ENCODE measurements around the gene PLCB3. TPM values are rescaled to one million over a fixed set of nuclear protein-coding genes. Genes with fewer than 3 reads are reported as not detected.

PLCB3 gene
- total and polyA plus RNA-seq, 2 donors (not counting 1 experiment from before 2014, with no cell fraction given): 17.2 to 37.2 TPM

DNA sequence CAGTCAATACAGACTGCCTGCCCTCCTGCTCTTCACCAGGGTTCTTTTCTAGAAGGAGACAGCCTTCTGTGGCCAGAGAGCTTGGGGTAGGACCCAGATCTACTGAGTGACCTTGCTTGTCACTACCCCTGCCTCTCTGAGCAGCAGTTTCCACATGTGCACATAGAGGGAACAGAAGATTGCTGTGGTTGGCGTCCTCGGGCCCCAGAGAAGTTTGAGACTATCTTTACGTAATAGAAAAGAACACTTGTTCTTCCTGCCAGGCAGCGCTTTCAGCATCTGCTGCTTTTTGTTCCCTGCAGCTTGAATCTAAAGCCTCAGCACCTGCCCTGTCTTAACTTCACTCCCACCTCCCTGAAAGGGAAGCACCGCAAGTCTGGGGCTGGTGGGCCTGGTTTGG is 12.3 kb upstream of the PLCB3 start:
- H3K36me3 ChIP-seq (ENCODE audit: control insufficient read depth, insufficient read depth, low read length): peaks cover 16% of the 10 kb centered on the region
- no peak overlapping the region for H3K4me2 ChIP-seq (ENCODE audit: extremely low read depth, insufficient read depth, low read length)

DNA sequence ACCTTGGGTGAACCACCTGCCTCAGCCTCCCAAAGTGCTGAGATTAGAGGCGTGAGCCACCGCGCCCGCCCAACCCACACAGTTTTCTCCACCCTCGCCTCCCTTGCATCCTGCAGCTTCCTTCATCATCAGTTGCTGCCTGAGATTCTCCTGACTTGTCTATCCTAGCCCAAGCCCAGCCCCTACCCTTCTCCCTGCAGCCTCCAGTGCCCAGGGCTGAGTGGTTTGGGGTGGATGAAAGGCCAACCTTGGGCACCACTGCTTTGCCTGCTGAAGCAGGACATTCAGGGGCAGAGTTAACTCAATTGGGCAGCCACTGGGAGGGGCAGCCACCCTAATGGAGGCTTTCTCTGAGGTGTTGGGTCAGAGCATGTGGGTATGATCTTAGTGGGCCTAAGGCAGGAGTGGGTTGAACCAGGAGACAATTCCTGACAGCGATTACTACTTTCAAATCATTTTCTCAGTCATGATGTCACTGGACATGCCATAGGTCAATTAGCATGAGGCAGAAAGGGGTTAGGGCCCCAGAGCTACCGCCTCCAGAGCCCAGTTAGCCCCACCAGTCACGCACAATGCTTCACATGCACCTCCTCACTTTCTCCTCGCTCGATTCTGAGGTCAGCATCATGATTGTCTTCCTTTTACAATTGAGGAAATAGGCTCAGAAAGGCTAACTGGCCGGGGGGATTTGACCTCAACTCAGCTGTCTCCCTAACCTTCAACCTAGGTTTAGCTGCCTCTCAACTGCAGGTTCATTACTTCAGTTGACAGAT is 11.5 kb upstream of the PLCB3 start:
- Histone ChIP-seq H3K27ac (ENCODE audit: insufficient read depth, low read length) (peak overlapping the region; percentile 96), H3K4me2 (ENCODE audit: extremely low read depth, insufficient read depth, low read length) (peak overlapping the region; percentile 89), H3K27me3 (ENCODE audit: control insufficient read depth, insufficient read depth, low read length) (no peaks in the 10 kb centered on the region), H3K79me2 (ENCODE audit: control insufficient read depth, insufficient read depth, low read length) (peaks cover 31% of the 10 kb centered on the region), H4K20me1 (ENCODE audit: control insufficient read depth, extremely low read depth, insufficient read depth, low read length) (no peaks in the 10 kb centered on the region), H3K36me3 (ENCODE audit: control insufficient read depth, insufficient read depth, low read length) (peaks cover 17% of the 10 kb centered on the region), H3K4me3 (replicated peaks in 1 of 4; ENCODE audit: control extremely low read depth in 1 of 4, insufficient read depth in 1 of 4, low read depth in 3 of 4, low read length in 4 of 4) (peak overlapping the region in 3 of 4 experiments; percentile 61 to 81 (median 72)), H3K9me3 (ENCODE audit: control insufficient read depth, insufficient read depth, low read depth, low read length) (no peaks in the 10 kb centered on the region), H3K9ac (ENCODE audit: insufficient read depth, low read length) (no peak overlapping the region), H3K4me1 (ENCODE audit: control insufficient read depth, extremely low read depth, insufficient read depth, low read length) (peaks cover 18% of the 10 kb centered on the region), H2AFZ (ENCODE audit: low read length) (no peak overlapping the region)
- TF ChIP-seq, protein P1, sequence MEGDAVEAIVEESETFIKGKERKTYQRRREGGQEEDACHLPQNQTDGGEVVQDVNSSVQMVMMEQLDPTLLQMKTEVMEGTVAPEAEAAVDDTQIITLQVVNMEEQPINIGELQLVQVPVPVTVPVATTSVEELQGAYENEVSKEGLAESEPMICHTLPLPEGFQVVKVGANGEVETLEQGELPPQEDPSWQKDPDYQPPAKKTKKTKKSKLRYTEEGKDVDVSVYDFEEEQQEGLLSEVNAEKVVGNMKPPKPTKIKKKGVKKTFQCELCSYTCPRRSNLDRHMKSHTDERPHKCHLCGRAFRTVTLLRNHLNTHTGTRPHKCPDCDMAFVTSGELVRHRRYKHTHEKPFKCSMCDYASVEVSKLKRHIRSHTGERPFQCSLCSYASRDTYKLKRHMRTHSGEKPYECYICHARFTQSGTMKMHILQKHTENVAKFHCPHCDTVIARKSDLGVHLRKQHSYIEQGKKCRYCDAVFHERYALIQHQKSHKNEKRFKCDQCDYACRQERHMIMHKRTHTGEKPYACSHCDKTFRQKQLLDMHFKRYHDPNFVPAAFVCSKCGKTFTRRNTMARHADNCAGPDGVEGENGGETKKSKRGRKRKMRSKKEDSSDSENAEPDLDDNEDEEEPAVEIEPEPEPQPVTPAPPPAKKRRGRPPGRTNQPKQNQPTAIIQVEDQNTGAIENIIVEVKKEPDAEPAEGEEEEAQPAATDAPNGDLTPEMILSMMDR (conservative IDR thresholded peaks at IDR 0.05 in 1 of 2, IDR thresholded peaks at IDR 0.05 in 1 of 2; ENCODE audit: low read depth in 1 of 2, low read length in 2 of 2): no peak
- TF ChIP-seq EZH2 (IDR thresholded peaks at IDR 0.05; ENCODE audit: low read length, missing control alignments): no peak
- no peak for DNase-seq (ENCODE audit: low read depth in 2 of 2)

More for the DNA sequence above, 12.3 kb upstream of the PLCB3 start:
- no peak overlapping the region for H3K27ac ChIP-seq (ENCODE audit: insufficient read depth, low read length)
- no peaks in the 10 kb centered on the region for H4K20me1 ChIP-seq (ENCODE audit: control insufficient read depth, extremely low read depth, insufficient read depth, low read length)
- H3K4me1 ChIP-seq (ENCODE audit: control insufficient read depth, extremely low read depth, insufficient read depth, low read length): peaks cover 15% of the 10 kb centered on the region
- no peak overlapping the region for H2AFZ ChIP-seq (ENCODE audit: low read length)
- peaks cover 23% of the 10 kb centered on the region for H3K79me2 ChIP-seq (ENCODE audit: control insufficient read depth, insufficient read depth, low read length)
- no peaks in the 10 kb centered on the region for H3K9me3 ChIP-seq (ENCODE audit: control insufficient read depth, insufficient read depth, low read depth, low read length)
- TF ChIP-seq EZH2 (IDR thresholded peaks at IDR 0.05; ENCODE audit: low read length, missing control alignments): no peak
- TF ChIP-seq, protein P1 (conservative IDR thresholded peaks at IDR 0.05 in 1 of 2, IDR thresholded peaks at IDR 0.05 in 1 of 2; ENCODE audit: low read depth in 1 of 2, low read length in 2 of 2): no peak
- no peak overlapping the region for H3K4me3 ChIP-seq (replicated peaks in 1 of 4; ENCODE audit: control extremely low read depth in 1 of 4, insufficient read depth in 1 of 4, low read depth in 3 of 4, low read length in 4 of 4)
- no peaks in the 10 kb centered on the region for H3K27me3 ChIP-seq (ENCODE audit: control insufficient read depth, insufficient read depth, low read length)
- H3K9ac ChIP-seq (ENCODE audit: insufficient read depth, low read length): no peak overlapping the region
- DNase-seq (ENCODE audit: low read depth in 2 of 2): no peak

DNA sequence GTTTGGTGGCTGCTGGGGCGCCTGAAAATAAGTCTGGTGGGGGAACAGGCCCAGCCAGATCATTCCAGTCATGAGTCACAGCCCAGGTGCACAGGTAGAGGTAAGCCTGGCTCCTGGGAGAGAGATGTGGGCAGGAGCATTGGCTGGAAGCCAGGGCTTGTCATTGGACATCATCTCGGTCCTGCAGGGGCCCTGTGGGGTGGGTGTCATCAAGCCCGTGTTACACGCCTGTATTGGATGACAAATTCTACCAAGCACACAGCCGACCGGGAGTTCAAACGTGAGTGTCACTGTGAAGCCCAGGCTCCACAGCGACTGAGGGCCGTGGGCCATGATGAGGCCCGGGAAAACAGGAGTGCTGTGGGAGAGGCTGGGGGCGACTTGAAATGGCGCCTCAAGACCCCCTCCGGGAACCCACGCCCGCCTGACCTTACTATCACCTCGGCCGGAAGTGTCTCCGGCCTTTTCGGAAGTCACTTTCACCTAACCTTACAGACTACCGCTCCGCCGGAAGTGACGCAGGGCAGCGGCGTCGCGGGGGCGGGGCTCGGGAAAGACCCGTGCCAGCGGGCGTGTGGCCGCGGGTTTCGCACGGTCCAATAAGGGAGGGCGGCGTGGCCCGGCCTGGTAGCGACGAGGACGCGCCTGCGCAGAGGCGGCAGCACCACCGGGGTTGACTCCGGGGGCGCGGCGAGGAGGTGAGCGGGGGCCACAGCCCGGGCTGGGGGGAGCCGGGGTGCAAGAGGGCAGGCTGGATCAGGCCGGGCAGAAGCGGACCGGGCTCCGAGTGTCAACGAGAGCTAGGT is 10.7 kb upstream of the PLCB3 start, which contains the start of gene FKBP2:
TSS of gene FKBP2 (plus strand) at position 661 of the 806 bp plus-strand sequence. CDS start 1,293 bp downstream, outside the sequence.
- TF ChIP-seq, protein P1 (conservative IDR thresholded peaks at IDR 0.05 in 1 of 2, IDR thresholded peaks at IDR 0.05 in 1 of 2; ENCODE audit: low read depth in 1 of 2, low read length in 2 of 2): no peak
- TF ChIP-seq EZH2 (IDR thresholded peaks at IDR 0.05; ENCODE audit: low read length, missing control alignments): no peak
- Histone ChIP-seq H3K9me3 (ENCODE audit: control insufficient read depth, insufficient read depth, low read depth, low read length) (no peaks in the 10 kb centered on the region), H3K4me1 (ENCODE audit: control insufficient read depth, extremely low read depth, insufficient read depth, low read length) (peaks cover 20% of the 10 kb centered on the region), H4K20me1 (ENCODE audit: control insufficient read depth, extremely low read depth, insufficient read depth, low read length) (no peaks in the 10 kb centered on the region), H3K4me2 (ENCODE audit: extremely low read depth, insufficient read depth, low read length) (peak within 1 kb of the TSS; percentile 89), H3K9ac (ENCODE audit: insufficient read depth, low read length) (peak within 1 kb of the TSS; percentile 94), H3K79me2 (ENCODE audit: control insufficient read depth, insufficient read depth, low read length) (peaks cover 33% of the 10 kb centered on the region), H3K27me3 (ENCODE audit: control insufficient read depth, insufficient read depth, low read length) (no peaks in the 10 kb centered on the region), H3K4me3 (replicated peaks in 1 of 4; ENCODE audit: control extremely low read depth in 1 of 4, insufficient read depth in 1 of 4, low read depth in 3 of 4, low read length in 4 of 4) (peak within 1 kb of the TSS; percentile 72 to 92 (median 84)), H3K36me3 (ENCODE audit: control insufficient read depth, insufficient read depth, low read length) (peaks cover 17% of the 10 kb centered on the region), H2AFZ (ENCODE audit: low read length) (peak within 1 kb of the TSS; percentile 11), H3K27ac (ENCODE audit: insufficient read depth, low read length) (peak within 1 kb of the TSS; percentile 96)
- peak; percentile 94 to 97 for DNase-seq (ENCODE audit: low read depth in 2 of 2)

Data from fibroblast of lung (primary cell).